Left ventricle myocardium inferior (tissue), 1 donor: ENCODE results near the gene TCERG1L. TPM values are rescaled to one million over a fixed set of nuclear protein-coding genes. Genes with fewer than 3 reads are reported as not detected.

ENCODE experiments used
- DNase-seq: peaks from one replicate; pipeline ENCODE4 v3.0.0-alpha.2; 2020
- H3K27ac ChIP-seq: fragments of 200-600 bp; replicated peaks from 2 replicates; pipeline ENCODE4 v1.8.0; 2021
- H3K27me3 ChIP-seq: fragments of 200-600 bp; 2 replicates; pipeline ENCODE4 v1.8.0; 2021; ENCODE audit warnings: low read depth
- H3K36me3 ChIP-seq: fragments of 200-600 bp; 2 replicates; pipeline ENCODE4 v1.8.0; 2021
- H3K4me1 ChIP-seq: fragments of 200-600 bp; 2 replicates; pipeline ENCODE4 v1.8.0; 2021
- H3K4me3 ChIP-seq: fragments of 200-600 bp; 2 replicates; pipeline ENCODE4 v1.8.0; 2021; ENCODE audit warnings: mild to moderate bottlenecking, moderate library complexity
- H3K9me3 ChIP-seq: fragments of 200-600 bp; replicated peaks from 2 replicates; pipeline ENCODE4 v1.8.0; 2021
- CTCF ChIP-seq: fragments of 200-600 bp; IDR thresholded peaks from 2 replicates; pipeline ENCODE4 v1.8.0; 2021; ENCODE audit warnings: antibody characterized with exemption, mild to moderate bottlenecking, borderline replicate concordance
- intact Hi-C: fragments of 100-400 bp; cut with micrococcal nuclease; formaldehyde crosslinking; loops from one replicate; pipeline ENCODE4 v1.11.0; 2022
- total RNA-seq: library from RNA; stranded (reverse); fragmentation: NEBNext Ultra II Directional; extraction: Animal tissue kit (Norgen Biotek cat#: 25700); gene quantifications from one replicate; pipeline ENCODE4 v1.2.1, GENCODE V29; 2021
- donor health status: DM: no; HTN: yes; CAD: no; lungs with severe emphysema.

Gene TCERG1L
- total RNA-seq, 1 donor from 2014 or later: not detected

GRCh38 chr10:131150126-131150525 is 161.4 kb downstream of the TCERG1L start:
- H3K9me3 ChIP-seq: peaks cover 23% of the 10 kb centered on the region
- no peaks in the 10 kb centered on the region for H3K36me3 ChIP-seq
- TF ChIP-seq CTCF: no peak
- H3K27me3 ChIP-seq: peaks cover 74% of the 10 kb centered on the region
- H3K4me1 ChIP-seq: no peaks in the 10 kb centered on the region
- no peak for DNase-seq
- no peak overlapping the region for H3K27ac ChIP-seq
- intact Hi-C loops: no loop called here
- H3K4me3 ChIP-seq: no peak overlapping the region

GRCh38 chr10:131149586-131149985 is 161.9 kb downstream of the TCERG1L start:
- intact Hi-C loops: no loop called here

GRCh38 chr10:131149111-131149510 is 162.4 kb downstream of the TCERG1L start:
- DNase-seq: no peak
- peaks cover 23% of the 10 kb centered on the region for H3K9me3 ChIP-seq
- H3K27ac ChIP-seq: no peak overlapping the region
- H3K4me1 ChIP-seq: no peaks in the 10 kb centered on the region
- TF ChIP-seq CTCF: no peak
- peaks cover 74% of the 10 kb centered on the region for H3K27me3 ChIP-seq
- intact Hi-C loops: no loop called here
- no peaks in the 10 kb centered on the region for H3K36me3 ChIP-seq
- no peak overlapping the region for H3K4me3 ChIP-seq

More at GRCh38 chr10:131149586-131149985, 161.9 kb downstream of the TCERG1L start:
- peaks cover 23% of the 10 kb centered on the region for H3K9me3 ChIP-seq
- DNase-seq: no peak
- no peak overlapping the region for H3K4me3 ChIP-seq
- H3K27ac ChIP-seq: no peak overlapping the region
- peaks cover 74% of the 10 kb centered on the region for H3K27me3 ChIP-seq
- H3K36me3 ChIP-seq: no peaks in the 10 kb centered on the region
- H3K4me1 ChIP-seq: no peaks in the 10 kb centered on the region
- TF ChIP-seq CTCF: no peak

- intact Hi-C loops: no loop called here
- no peak for TF ChIP-seq CTCF
- DNase-seq: no peak
Measured at GRCh38 chr10:131148270-131148669, 163.3 kb downstream of the TCERG1L start.

GRCh38 chr10:131147301-131147975 is 164.1 kb downstream of the TCERG1L start:
- no peaks in the 10 kb centered on the region for H3K4me1 ChIP-seq
- peaks cover 13% of the 10 kb centered on the region for H3K9me3 ChIP-seq
- peaks cover 74% of the 10 kb centered on the region for H3K27me3 ChIP-seq
- H3K36me3 ChIP-seq: no peaks in the 10 kb centered on the region
- H3K27ac ChIP-seq: no peak overlapping the region
- no peak for TF ChIP-seq CTCF
- intact Hi-C loops: no loop called here
- no peak for DNase-seq
- H3K4me3 ChIP-seq: no peak overlapping the region

More at GRCh38 chr10:131148270-131148669, 163.3 kb downstream of the TCERG1L start:
- H3K27me3 ChIP-seq: peaks cover 74% of the 10 kb centered on the region
- H3K4me3 ChIP-seq: no peak overlapping the region
- H3K27ac ChIP-seq: no peak overlapping the region
- H3K36me3 ChIP-seq: no peaks in the 10 kb centered on the region
- peaks cover 21% of the 10 kb centered on the region for H3K9me3 ChIP-seq
- no peaks in the 10 kb centered on the region for H3K4me1 ChIP-seq
